Kidney (tissue), 14 donors: ENCODE results near the gene SMARCC2. TPM values are rescaled to one million over a fixed set of nuclear protein-coding genes. Genes with fewer than 3 reads are reported as not detected.
A peak's percentile ranks its signal among the peaks of the same experiment; 100 is the strongest.

Experiments used
- DNase-seq, 5 donors: peaks; one replicate each; pipeline ENCODE4 v3.0.0-alpha.2; 2013 to 2020
- FAIRE-seq: peaks from 2 replicates; lab custom pipeline; 2012; peaks lifted over from hg19 to GRCh38; lab: Jason Lieb, UNC
- H3K27ac ChIP-seq, 2 donors: one replicate each; pipeline ENCODE4 v1.7.0; 2013; ENCODE audit warnings: low read depth in 2 of 2, low read length in 2 of 2, inconsistent platforms in 1 of 2
- H3K27me3 ChIP-seq: one replicate; pipeline ENCODE4 v1.7.1; 2013; ENCODE audit warnings: low read length, inconsistent platforms; ENCODE audit not compliant: control insufficient read depth, insufficient read depth
- H3K36me3 ChIP-seq, 3 donors: one replicate each; pipeline versions ENCODE4 v1.7.0 to v1.7.1; 2013; ENCODE audit warnings: low read length in 3 of 3, control low read depth in 1 of 3, inconsistent platforms in 1 of 3; ENCODE audit not compliant: insufficient read depth in 3 of 3, control insufficient read depth in 2 of 3
- H3K4me1 ChIP-seq, 3 donors: one replicate each; pipeline versions ENCODE4 v1.7.0 to v1.7.1; 2013; ENCODE audit warnings: low read length in 3 of 3, inconsistent platforms in 1 of 3, low read depth in 1 of 3; ENCODE audit not compliant: control insufficient read depth in 2 of 3, insufficient read depth in 2 of 3
- H3K4me3 ChIP-seq, 3 donors: one replicate each; pipeline versions ENCODE4 v1.7.0 to v1.8.1; 2013; ENCODE audit warnings: low read length in 3 of 3, control low read depth in 1 of 3, inconsistent platforms in 1 of 3
- H3K9ac ChIP-seq, 3 donors: one replicate each; pipeline versions ENCODE4 v1.7.0 to v1.7.1; 2013; ENCODE audit warnings: low read length in 3 of 3, control low read depth in 1 of 3, inconsistent platforms in 1 of 3
- H3K9me3 ChIP-seq, 3 donors: one replicate each; pipeline versions ENCODE4 v1.7.0 to v1.7.1; 2013; ENCODE audit warnings: low read length in 3 of 3, control low read depth in 1 of 3, inconsistent platforms in 1 of 3; ENCODE audit not compliant: control insufficient read depth in 2 of 3, insufficient read depth in 1 of 3
- CTCF ChIP-seq: IDR thresholded peaks from 3 replicates; pipeline ENCODE4 v1.5.1; 2012; ENCODE audit warnings: mild to moderate bottlenecking, moderate library complexity, borderline replicate concordance; ENCODE audit not compliant: insufficient read depth; ENCODE audit errors: extremely low read depth
- intact Hi-C: fragments of 100-400 bp; cut with DNase I; formaldehyde crosslinking; loops from one replicate; pipeline ENCODE4 v1.11.1; 2022
- polyA plus RNA-seq: library from polyadenylated mRNA; stranded (reverse); fragments of 350-450 nt; fragmentation: Illumina TruSeq; extraction: RNeasy Lipid Tissue Mini Kit (QIAGEN cat#74804); gene quantifications from one replicate; pipeline ENCODE4 v1.2.3, GENCODE V29; 2014; ENCODE audit warnings: low read depth, low replicate concordance; ENCODE audit not compliant: insufficient read depth
- total RNA-seq: library from RNA; stranded (reverse); fragmentation: NEBNext Ultra II Directional; extraction: Animal tissue kit (Norgen Biotek cat#: 25700); gene quantifications from one replicate; pipeline ENCODE4 v1.2.1, GENCODE V29; 2021
- donor health status: control.
- donor health status: control.
- donor health status: control.
- donor health status: control.
- donor health status: control.
- donor health status: DM: yes; HTN: yes; CAD: no.
- donor health status: Normal renal cell carcinoma (clear cell type).

SMARCC2 gene
- total and polyA plus RNA-seq, 2 donors from 2014 or later: 18.8 to 112 TPM

- peaks cover 4 to 20% (median 18%) of the 10 kb centered on the region in 3 donors for H3K36me3 ChIP-seq
- no peaks in the 10 kb centered on the region for H3K9me3 ChIP-seq
- peaks cover 11 to 25% (median 12%) of the 10 kb centered on the region in 3 donors for H3K4me1 ChIP-seq
- FAIRE-seq (no peak), DNase-seq (peak in 4 of 5 donors; percentile 47 to 84 (median 60))
- H3K27me3 ChIP-seq: no peaks in the 10 kb centered on the region
- peak overlapping the region; percentile 80 to 83 (median 82) for H3K4me3 ChIP-seq
- peak overlapping the region; percentile 88 to 90 for H3K27ac ChIP-seq
- peak overlapping the region; percentile 77 to 95 (median 90) for H3K9ac ChIP-seq
- TF ChIP-seq CTCF: no peak
- intact Hi-C loops: loop anchor here (10.0 kb wide), 1 partner anchor 56 kb away; the partner anchor contains the start of gene SMARCC2
Measured at GRCh38 chr12:56128670-56129205, 60.5 kb downstream of the SMARCC2 start.

GRCh38 chr12:56127888-56128669 is 61.2 kb downstream of the SMARCC2 start, which contains the start of gene ESYT1:
ESYT1 (plus strand) TSS chr12:56128267; CDS start chr12:56128320, 53 bp downstream.
- peak; percentile 98 for FAIRE-seq
- H3K4me1 ChIP-seq: peaks cover 11 to 25% (median 12%) of the 10 kb centered on the region in 3 donors
- no peak for TF ChIP-seq CTCF

GRCh38 chr12:56127485-56127887 is 61.8 kb downstream of the SMARCC2 start:
- DNase-seq: no peak
- peak overlapping the region; percentile 43 to 68 (median 67) for H3K9ac ChIP-seq
- H3K36me3 ChIP-seq: peaks cover 2 to 19% (median 9%) of the 10 kb centered on the region in 3 donors
- H3K4me3 ChIP-seq: peak overlapping the region; percentile 60 to 82 (median 75)
- no peaks in the 10 kb centered on the region for H3K27me3 ChIP-seq
- no peak for TF ChIP-seq CTCF
- intact Hi-C loops: loop anchor here (10.0 kb wide), 1 partner anchor 57 kb away; the partner anchor contains the start of gene SMARCC2
- FAIRE-seq: no peak
- H3K9me3 ChIP-seq: no peaks in the 10 kb centered on the region
- peak overlapping the region; percentile 27 to 86 for H3K27ac ChIP-seq
- peaks cover 11 to 25% (median 12%) of the 10 kb centered on the region in 3 donors for H3K4me1 ChIP-seq

More at GRCh38 chr12:56127888-56128669, 61.2 kb downstream of the SMARCC2 start, which contains the start of gene ESYT1:
- intact Hi-C loops: loop anchor here (10.0 kb wide), 1 partner anchor 57 kb away; the partner anchor contains the start of gene SMARCC2
- H3K27me3 ChIP-seq: no peaks in the 10 kb centered on the region
- H3K9me3 ChIP-seq: no peaks in the 10 kb centered on the region
- H3K9ac ChIP-seq: peak within 1 kb of the TSS; percentile 77 to 95 (median 90)
- peak; percentile 99 to 100 (median 100) for DNase-seq
- peak within 1 kb of the TSS; percentile 88 to 90 for H3K27ac ChIP-seq
- H3K4me3 ChIP-seq: peak within 1 kb of the TSS; percentile 80 to 83 (median 82)
- H3K36me3 ChIP-seq: peaks cover 2 to 20% (median 11%) of the 10 kb centered on the region in 3 donors
